HepG2 (cell line): ENCODE results near the gene TCOF1. TPM values are rescaled to one million over a fixed set of nuclear protein-coding genes. Genes with fewer than 3 reads are reported as not detected.

Experiments used
- AHR ChIP-seq: IDR thresholded peaks from 2 replicates; pipeline ENCODE4 v1.6.1; 2018; ENCODE audit warnings: missing genetic modification reagents, missing compliant biosample characterization
- AKAP8 ChIP-seq: sonication (generic); formaldehyde crosslinking; IDR thresholded peaks from 2 replicates; pipeline ENCODE4 v1.5.1; 2020; ENCODE audit warnings: mild to moderate bottlenecking, missing genetic modification reagents
- BRD4 ChIP-seq: sonication (generic); formaldehyde crosslinking; IDR thresholded peaks from 2 replicates; pipeline ENCODE4 v1.4.0; 2020; ENCODE audit warnings: missing genetic modification reagents
- HINFP ChIP-seq: sonication (generic); formaldehyde crosslinking; IDR thresholded peaks from 2 replicates; pipeline ENCODE4 v1.4.0; 2020; ENCODE audit warnings: low read depth, mild to moderate bottlenecking, missing genetic modification reagents
- HNF4G ChIP-seq, 2 experiments: sonication (generic) in 1 of 2; formaldehyde crosslinking in 1 of 2; IDR thresholded peaks; 2 replicates each; pipeline versions ENCODE4 v1.4.0 to v1.6.1; 2011 to 2020; ENCODE audit warnings: borderline replicate concordance in 2 of 2, low read depth in 2 of 2, mild to moderate bottlenecking in 2 of 2, low read length in 1 of 2, missing genetic modification reagents in 1 of 2, moderate library complexity in 1 of 2
- IKZF4 ChIP-seq: sonication (generic); formaldehyde crosslinking; IDR thresholded peaks from 2 replicates; pipeline ENCODE4 v1.5.1; 2020; ENCODE audit warnings: borderline replicate concordance, mild to moderate bottlenecking, low read depth, missing genetic modification reagents; ENCODE audit errors: not compliant biosample characterization
- KDM3A ChIP-seq: IDR thresholded peaks from 2 replicates; pipeline ENCODE4 v1.6.1; 2018; ENCODE audit warnings: low read depth, missing compliant biosample characterization
- KDM6A ChIP-seq: IDR thresholded peaks from 2 replicates; pipeline ENCODE4 v1.6.1; 2016; ENCODE audit warnings: low read depth
- KLF16 ChIP-seq, 2 experiments: sonication (generic) in 1 of 2; formaldehyde crosslinking in 1 of 2; IDR thresholded peaks; 2 replicates each; pipeline versions ENCODE4 v1.6.1 to v1.8.0; 2016 to 2023; ENCODE audit warnings: missing genetic modification reagents in 2 of 2, missing compliant biosample characterization in 1 of 2
- LBX2 ChIP-seq: sonication (generic); formaldehyde crosslinking; IDR thresholded peaks from 2 replicates; pipeline ENCODE4 v1.5.0; 2020; ENCODE audit warnings: missing genetic modification reagents, mild to moderate bottlenecking, borderline replicate concordance
- NONO ChIP-seq, 2 experiments: fragments of 450-650 bp in 1 of 2; sonication (generic) in 1 of 2; formaldehyde crosslinking in 1 of 2; IDR thresholded peaks in 1 of 2; conservative IDR thresholded peaks in 1 of 2; 2 replicates each; pipeline versions ENCODE4 v1.6.1 to v1.8.0; 2017 to 2022; ENCODE audit warnings: mild to moderate bottlenecking in 1 of 2, missing genetic modification reagents in 1 of 2, moderate library complexity in 1 of 2
- PHB2 ChIP-seq: fragments of 450-650 bp; IDR thresholded peaks from 2 replicates; pipeline ENCODE4 v1.6.1; 2018; ENCODE audit not compliant: partially characterized antibody
- PHF5A ChIP-seq: IDR thresholded peaks from one replicate; pipeline ENCODE4 v1.6.1; 2018; ENCODE audit warnings: low read depth, missing genetic modification reagents; ENCODE audit not compliant: unreplicated experiment
- SALL2 ChIP-seq: sonication (generic); formaldehyde crosslinking; IDR thresholded peaks from 2 replicates; pipeline ENCODE4 v1.8.1; 2023; ENCODE audit warnings: mild to moderate bottlenecking, missing genetic modification reagents, inconsistent platforms
- SATB2 ChIP-seq: sonication (generic); formaldehyde crosslinking; IDR thresholded peaks from 2 replicates; pipeline ENCODE4 v1.5.0; 2020; ENCODE audit warnings: missing genetic modification reagents
- ZBTB42 ChIP-seq: sonication (generic); formaldehyde crosslinking; IDR thresholded peaks from 2 replicates; pipeline ENCODE4 v1.5.0; 2020; ENCODE audit warnings: mild to moderate bottlenecking, missing genetic modification reagents
- ZGPAT ChIP-seq: IDR thresholded peaks from 2 replicates; pipeline ENCODE4 v1.6.1; 2016; ENCODE audit warnings: mild to moderate bottlenecking
- ZNF33A ChIP-seq: sonication (generic); formaldehyde crosslinking; IDR thresholded peaks from 2 replicates; pipeline ENCODE4 v1.5.1; 2020; ENCODE audit warnings: missing genetic modification reagents, mild to moderate bottlenecking, moderate library complexity, borderline replicate concordance
- ZNF354B ChIP-seq: sonication (generic); formaldehyde crosslinking; IDR thresholded peaks from 2 replicates; pipeline ENCODE4 v1.8.0; 2022; ENCODE audit warnings: mild to moderate bottlenecking, missing genetic modification reagents
- ZNF510 ChIP-seq: sonication (generic); formaldehyde crosslinking; IDR thresholded peaks from 2 replicates; pipeline ENCODE4 v1.4.0; 2020; ENCODE audit warnings: low read depth, mild to moderate bottlenecking, missing genetic modification reagents
- ZNF549 ChIP-seq: sonication (generic); formaldehyde crosslinking; IDR thresholded peaks from 2 replicates; pipeline ENCODE4 v1.5.0; 2020; ENCODE audit warnings: missing genetic modification reagents
- ZNF552 ChIP-seq: sonication (generic); formaldehyde crosslinking; IDR thresholded peaks from 2 replicates; pipeline ENCODE4 v1.9.0; 2022; ENCODE audit warnings: missing genetic modification reagents, mild to moderate bottlenecking, borderline replicate concordance
- ZNF691 ChIP-seq: sonication (generic); formaldehyde crosslinking; IDR thresholded peaks from 2 replicates; pipeline ENCODE4 v1.4.0; 2020; ENCODE audit warnings: missing genetic modification reagents, low read depth, mild to moderate bottlenecking, borderline replicate concordance
- ZNF777 ChIP-seq: sonication (generic); formaldehyde crosslinking; IDR thresholded peaks from 2 replicates; pipeline ENCODE4 v1.4.0; 2020; ENCODE audit warnings: missing genetic modification reagents
- ZSCAN9 ChIP-seq: IDR thresholded peaks from 2 replicates; pipeline ENCODE4 v1.6.1; 2016; ENCODE audit warnings: borderline replicate concordance
- polyA plus RNA-seq, 8 experiments: library from polyadenylated mRNA; depleted of rRNA in 3 of 8; stranded (reverse) in 7 of 8; unstranded in 1 of 8; fragments of >200 nt; fragmentation: Illumina TruSeq in 4 of 8; extraction: Trizol in 4 of 8; gene quantifications; 2 replicates each; pipeline versions ENCODE4 v1.2.1 to v1.2.3, GENCODE V29; 2011 to 2016; ENCODE audit warnings: low read depth in 4 of 8, missing spikeins in 1 of 8, mixed read lengths in 1 of 8; ENCODE audit not compliant: insufficient read depth in 1 of 8
- total RNA-seq, 5 experiments: library from RNA; depleted of rRNA; stranded (reverse); fragments of >200 nt; fragmentation: Illumina TruSeq; extraction: Trizol; gene quantifications; 2 replicates each; pipeline ENCODE4 v1.2.3, GENCODE V29; 2016; ENCODE audit warnings: low read depth in 1 of 5

Gene TCOF1
- total and polyA plus RNA-seq, 2 of the 13 experiments (the other 11 are each of a cell fraction or from before 2014, with no cell fraction given) = 10.1 to 41.6 TPM

- peak; percentile 64 for TF ChIP-seq PHF5A (CRISPR knock-in tag)
- no peak for TF ChIP-seq AHR (CRISPR knock-in tag)
- no peak for TF ChIP-seq ZNF33A
- TF ChIP-seq HINFP (CRISPR knock-in tag) = 0 out of 2 replicates have a peak, but pooled peaks have one; percentile 42
- peak; percentile 56 for TF ChIP-seq SALL2 (CRISPR knock-in tag)
- peak; percentile 39; the same call in 1 of the 2 replicates for TF ChIP-seq ZNF777 (CRISPR knock-in tag)
- TF ChIP-seq ZGPAT = peak; percentile 60; the same call in 1 of the 2 replicates
- TF ChIP-seq ZNF510 = no peak
- TF ChIP-seq ZNF691 (CRISPR knock-in tag) = peak; percentile 42; the same call in 1 of the 2 replicates
- TF ChIP-seq KDM6A = peak; percentile 49; the same call in 1 of the 2 replicates
- no peak for TF ChIP-seq LBX2
- TF ChIP-seq AKAP8 (CRISPR knock-in tag) = no peak
- no peak for TF ChIP-seq KDM3A (CRISPR knock-in tag)
- TF ChIP-seq PHB2 = no peak
- peak; percentile 4; the same call in 1 of the 2 replicates for TF ChIP-seq HNF4G (IDR thresholded peaks at IDR 0.05; ENCODE audit: borderline replicate concordance, low read depth, low read length)
- TF ChIP-seq HNF4G (CRISPR knock-in tag; IDR thresholded peaks at IDR 0.05; ENCODE audit: borderline replicate concordance, low read depth) = no peak
- no peak for TF ChIP-seq BRD4
- no peak for TF ChIP-seq SATB2 (CRISPR knock-in tag)
- TF ChIP-seq ZNF549 = 0 out of 2 replicates have a peak, but pooled peaks have one; percentile 20
- TF ChIP-seq IKZF4 (CRISPR knock-in tag) = no peak
- no peak for TF ChIP-seq NONO (IDR thresholded peaks at IDR 0.05)
- TF ChIP-seq NONO (CRISPR knock-in tag; conservative IDR thresholded peaks at IDR 0.05) = no peak; the same call in 1 of the 2 replicates
- peak; percentile 48 for TF ChIP-seq ZSCAN9 (CRISPR knock-in tag)
- no peak for TF ChIP-seq ZNF552 (CRISPR knock-in tag)
- 0 out of 2 replicates have a peak, but pooled peaks have one; percentile 25 for TF ChIP-seq ZNF354B (CRISPR knock-in tag)
- TF ChIP-seq ZBTB42 (CRISPR knock-in tag) = peak; percentile 57; the same call in 1 of the 2 replicates
- no peak for TF ChIP-seq KLF16 (CRISPR knock-in tag; IDR thresholded peaks at IDR 0.05)
These were observed 55.0 kb downstream of the TCOF1 start, which contains the start of gene CD74 (continued) for GRCh38 chr5:150412319-150413175.
